K562 treated with DMSO at 1 percent for 24 hours (cell line): ENCODE data around the gene SLA2. TPM values are rescaled to one million over a fixed set of nuclear protein-coding genes. Genes with fewer than 3 reads are reported as not detected.

Experiments used
- total RNA-seq: library from RNA; unstranded; fragments of 300-600 nt; gene quantifications from 2 replicates; pipeline ENCODE4 v1.2.3, GENCODE V29; 2022; ENCODE audit warnings: low read depth; ENCODE audit not compliant: insufficient read depth

SLA2 gene, protein sequence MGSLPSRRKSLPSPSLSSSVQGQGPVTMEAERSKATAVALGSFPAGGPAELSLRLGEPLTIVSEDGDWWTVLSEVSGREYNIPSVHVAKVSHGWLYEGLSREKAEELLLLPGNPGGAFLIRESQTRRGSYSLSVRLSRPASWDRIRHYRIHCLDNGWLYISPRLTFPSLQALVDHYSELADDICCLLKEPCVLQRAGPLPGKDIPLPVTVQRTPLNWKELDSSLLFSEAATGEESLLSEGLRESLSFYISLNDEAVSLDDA
- total RNA-seq = not detected in 2 replicates

GRCh38 chr20:36645998-36646397, at the start of gene SLA2:
Gene SLA2, minus strand, starts transcription at chr20:36646196. Its CDS starts 4,861 bp downstream, at chr20:36641335.

DNA sequence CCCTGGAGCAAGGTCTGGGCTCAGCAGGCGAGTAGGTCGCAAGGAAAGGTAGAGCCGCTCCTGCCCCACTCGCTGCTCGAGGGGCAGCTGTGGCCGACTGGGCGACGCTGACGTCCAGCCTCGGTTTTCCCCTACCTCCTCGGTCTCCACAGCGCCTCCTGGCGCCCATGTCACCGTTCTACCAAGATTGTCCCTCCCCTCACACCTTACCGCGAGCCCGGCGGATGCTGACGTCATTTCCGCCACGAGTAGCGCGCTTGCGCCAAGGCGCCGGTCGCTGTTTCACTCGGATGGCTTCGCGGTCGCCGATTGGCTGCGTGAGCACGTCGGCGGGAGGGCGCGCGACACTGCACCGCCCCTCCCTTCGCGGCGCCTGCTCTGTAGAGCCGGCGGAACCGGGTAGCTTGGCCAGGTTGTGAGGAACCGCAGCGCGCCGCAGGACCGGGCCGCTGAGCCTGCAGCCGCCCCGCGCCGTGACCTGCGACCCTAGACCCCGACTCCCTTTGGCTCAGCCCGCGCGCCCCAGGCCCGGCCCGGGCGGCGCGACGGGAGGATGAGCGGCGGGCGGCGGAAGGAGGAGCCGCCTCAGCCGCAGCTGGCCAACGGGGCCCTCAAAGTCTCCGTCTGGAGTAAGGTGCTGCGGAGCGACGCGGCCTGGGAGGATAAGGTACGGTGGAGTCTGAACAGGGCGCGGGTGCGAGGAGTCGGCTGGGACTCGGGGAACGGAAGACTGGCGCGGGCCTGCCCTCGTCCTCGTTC, 40.4 kb downstream of the SLA2 start, which contains the start of gene RAB5IF:
Gene RAB5IF (plus strand): TSS at position 381 of the 759 bp plus-strand sequence. CDS start 173 bp downstream, at position 554.

DNA sequence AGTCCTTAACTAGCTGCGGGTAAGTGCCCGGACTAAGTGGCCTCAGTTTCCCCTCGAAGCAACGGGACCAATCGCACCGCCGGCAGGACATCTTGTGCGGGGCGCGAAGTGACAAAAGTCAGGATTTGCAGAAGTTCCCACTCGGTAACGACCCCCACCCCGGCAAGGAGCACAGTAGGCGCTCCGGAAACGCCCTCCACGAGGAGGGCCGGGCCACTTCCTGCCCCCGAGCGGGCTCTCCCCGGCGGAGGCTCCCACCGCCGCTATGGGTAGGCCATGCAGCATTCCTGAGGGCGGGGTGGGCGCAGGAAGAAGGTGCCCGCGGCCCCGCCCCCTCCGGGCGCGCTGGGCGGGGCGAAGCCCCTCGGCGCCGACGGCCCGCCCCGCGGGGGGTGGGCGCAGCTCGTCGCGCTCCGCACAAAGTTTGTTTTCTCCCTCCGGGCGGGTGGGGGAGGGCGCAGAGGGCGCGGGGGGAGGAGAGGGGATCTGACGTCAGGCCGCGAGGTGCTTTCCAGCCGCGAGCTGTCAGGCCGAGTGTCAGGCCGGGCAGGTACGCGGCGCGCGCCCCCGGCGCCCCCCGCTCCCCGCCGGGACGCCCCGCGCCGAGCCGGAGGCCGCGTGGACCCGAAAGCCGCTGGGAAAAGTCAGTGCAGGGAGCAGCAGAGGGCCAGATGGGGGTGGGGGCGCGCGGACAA, 72.7 kb downstream of the SLA2 start, which contains the start of gene TGIF2:
Gene TGIF2 (plus strand): TSS at position 495 of the 695 bp plus-strand sequence. CDS start 5,178 bp downstream, outside the sequence.

Other genes starting within 250 kb of the SLA2 start
- 3.2 and 6.5 TPM in 2 replicates for gene MYL9, start 104.7 kb downstream of the SLA2 start, total RNA-seq
- gene TGIF2, start 72.6 kb downstream of the SLA2 start, total RNA-seq = 7.2 and 10.0 TPM in 2 replicates
- 140 and 153 TPM in 2 replicates for gene RAB5IF, start 40.4 kb downstream of the SLA2 start, total RNA-seq
- gene NDRG3, start 99.9 kb upstream of the SLA2 start, total RNA-seq = 22.6 and 23.2 TPM in 2 replicates
- 24.5 and 27.0 TPM in 2 replicates for gene DSN1, start 127.6 kb upstream of the SLA2 start, total RNA-seq
- not detected in 2 replicates for gene TLDC2, start 229.9 kb upstream of the SLA2 start, total RNA-seq